ENCODE data around the gene DUSP2. TPM values are rescaled to one million over a fixed set of nuclear protein-coding genes. Genes with fewer than 3 reads are reported as not detected.

DUSP2 gene
- total RNA-seq, 2 donors from 2014 or later: 8.5 to 22.2 TPM

DNA sequence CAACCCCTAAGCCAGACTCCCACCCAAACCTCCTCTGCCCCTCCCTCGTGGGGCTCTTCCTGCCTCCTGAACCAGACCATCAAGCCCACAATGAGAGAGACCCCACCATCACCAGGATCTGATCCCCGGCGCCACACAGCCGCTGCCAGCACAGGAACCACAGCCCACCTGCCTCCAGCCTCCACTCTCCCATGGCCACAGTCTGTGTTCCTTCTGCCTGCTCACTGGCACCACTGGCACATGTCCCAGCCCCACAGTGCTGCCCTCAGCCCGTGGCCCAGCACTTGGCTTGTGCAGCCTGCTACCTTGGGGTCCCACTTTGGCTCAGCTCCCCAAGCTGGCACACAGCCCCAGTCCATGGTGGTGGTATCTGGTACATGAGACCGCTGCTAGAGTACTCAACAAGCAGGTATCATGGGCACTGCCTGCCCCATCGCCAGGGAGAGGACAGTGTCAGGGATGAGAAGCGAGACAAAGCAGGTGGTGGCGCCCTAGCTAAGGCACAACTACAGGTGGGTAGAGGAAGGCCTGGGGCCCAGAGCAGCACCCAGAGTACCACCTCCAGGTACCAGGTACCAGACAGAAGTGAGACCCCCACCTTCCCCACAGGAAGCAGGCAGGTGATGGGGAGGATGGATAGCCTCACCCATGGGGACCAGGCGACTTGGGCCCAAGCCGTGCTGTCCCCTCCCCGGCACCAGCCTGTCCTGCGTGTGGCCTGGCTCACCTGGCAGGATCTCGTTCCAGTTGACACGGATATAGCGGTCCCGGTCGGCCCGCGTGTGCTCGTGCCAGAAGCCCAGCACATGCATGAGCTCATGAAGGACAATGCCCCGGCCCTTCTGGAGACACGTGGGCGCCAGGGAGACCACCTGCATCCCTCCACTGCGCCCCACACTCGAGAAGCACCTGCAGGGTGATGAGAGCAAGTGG lies 13.2 kb downstream of the DUSP2 start:
- ATAC-seq (ENCODE audit: insufficient number of reproducible peaks, low FRiP score, low read depth): no peak
- TF ChIP-seq, protein P1, sequence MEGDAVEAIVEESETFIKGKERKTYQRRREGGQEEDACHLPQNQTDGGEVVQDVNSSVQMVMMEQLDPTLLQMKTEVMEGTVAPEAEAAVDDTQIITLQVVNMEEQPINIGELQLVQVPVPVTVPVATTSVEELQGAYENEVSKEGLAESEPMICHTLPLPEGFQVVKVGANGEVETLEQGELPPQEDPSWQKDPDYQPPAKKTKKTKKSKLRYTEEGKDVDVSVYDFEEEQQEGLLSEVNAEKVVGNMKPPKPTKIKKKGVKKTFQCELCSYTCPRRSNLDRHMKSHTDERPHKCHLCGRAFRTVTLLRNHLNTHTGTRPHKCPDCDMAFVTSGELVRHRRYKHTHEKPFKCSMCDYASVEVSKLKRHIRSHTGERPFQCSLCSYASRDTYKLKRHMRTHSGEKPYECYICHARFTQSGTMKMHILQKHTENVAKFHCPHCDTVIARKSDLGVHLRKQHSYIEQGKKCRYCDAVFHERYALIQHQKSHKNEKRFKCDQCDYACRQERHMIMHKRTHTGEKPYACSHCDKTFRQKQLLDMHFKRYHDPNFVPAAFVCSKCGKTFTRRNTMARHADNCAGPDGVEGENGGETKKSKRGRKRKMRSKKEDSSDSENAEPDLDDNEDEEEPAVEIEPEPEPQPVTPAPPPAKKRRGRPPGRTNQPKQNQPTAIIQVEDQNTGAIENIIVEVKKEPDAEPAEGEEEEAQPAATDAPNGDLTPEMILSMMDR (IDR thresholded peaks at IDR 0.05): no peak
- H3K36me3 ChIP-seq: no peaks in the 10 kb centered on the region
- no peaks in the 10 kb centered on the region for H3K9me3 ChIP-seq
- no peaks in the 10 kb centered on the region for H3K27me3 ChIP-seq (replicated peaks; ENCODE audit: insufficient read depth)
- no peak overlapping the region for H3K27ac ChIP-seq
- H3K4me3 ChIP-seq: no peak overlapping the region
- H3K4me1 ChIP-seq (ENCODE audit: control insufficient read depth in 1 of 2, low read depth in 2 of 2): no peaks in the 10 kb centered on the region
- DNase-seq (ENCODE audit: low spot score): no peak

- no peaks in the 10 kb centered on the region for H3K36me3 ChIP-seq
- DNase-seq (ENCODE audit: low spot score): no peak
- H3K27ac ChIP-seq: no peak overlapping the region
- TF ChIP-seq, protein P1 (IDR thresholded peaks at IDR 0.05): no peak
- ATAC-seq (ENCODE audit: insufficient number of reproducible peaks, low FRiP score, low read depth): no peak
- no peaks in the 10 kb centered on the region for H3K9me3 ChIP-seq
- H3K4me3 ChIP-seq: no peak overlapping the region
- H3K27me3 ChIP-seq (replicated peaks; ENCODE audit: insufficient read depth): no peaks in the 10 kb centered on the region
- no peaks in the 10 kb centered on the region for H3K4me1 ChIP-seq (ENCODE audit: control insufficient read depth in 1 of 2, low read depth in 2 of 2)
Observed at GRCh38 chr2:96131152-96131812, 14.0 kb downstream of the DUSP2 start.

- Histone ChIP-seq H3K36me3 (no peaks in the 10 kb centered on the region), H3K27ac (no peak overlapping the region), H3K9me3 (no peaks in the 10 kb centered on the region), H3K4me1 (ENCODE audit: control insufficient read depth in 1 of 2, low read depth in 2 of 2) (no peaks in the 10 kb centered on the region), H3K27me3 (replicated peaks; ENCODE audit: insufficient read depth) (no peaks in the 10 kb centered on the region), H3K4me3 (no peak overlapping the region)
- DNase-seq (ENCODE audit: low spot score) (no peak), ATAC-seq (ENCODE audit: insufficient number of reproducible peaks, low FRiP score, low read depth) (no peak)
- TF ChIP-seq, protein P1 (IDR thresholded peaks at IDR 0.05): no peak
Observed at GRCh38 chr2:96130483-96130882, 14.8 kb downstream of the DUSP2 start.

DNA sequence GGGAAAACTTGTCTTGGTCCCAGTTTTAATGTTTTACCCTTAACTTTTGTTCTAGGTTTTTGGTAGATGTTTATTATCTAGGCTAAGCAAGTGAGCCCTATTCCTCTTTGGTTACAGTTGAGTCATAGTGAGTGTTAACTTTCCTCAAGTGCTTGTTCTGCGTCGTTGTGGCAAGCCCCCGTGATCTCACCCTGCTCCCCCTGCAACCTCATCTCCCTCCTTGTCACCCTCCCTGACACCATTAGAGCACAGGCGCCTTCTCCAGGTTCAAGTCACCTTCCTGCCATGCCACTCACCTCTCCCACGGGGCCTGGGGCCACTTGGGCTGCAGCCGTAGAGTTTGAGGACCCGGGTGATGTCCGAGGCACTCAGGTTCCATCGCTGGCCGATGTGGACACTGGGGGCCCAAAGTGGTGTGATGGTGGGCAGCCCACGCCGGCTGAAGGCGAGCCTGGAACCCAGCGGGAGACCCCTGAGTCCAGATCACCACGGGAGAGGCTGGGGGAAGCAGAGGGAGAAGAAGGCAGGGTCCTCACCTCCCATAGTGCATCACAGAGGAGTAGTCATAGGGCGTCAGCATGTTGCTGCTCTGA lies 15.6 kb downstream of the DUSP2 start:
- Histone ChIP-seq H3K4me1 (ENCODE audit: control insufficient read depth in 1 of 2, low read depth in 2 of 2) (no peaks in the 10 kb centered on the region), H3K9me3 (no peaks in the 10 kb centered on the region), H3K27me3 (replicated peaks; ENCODE audit: insufficient read depth) (no peaks in the 10 kb centered on the region), H3K36me3 (no peaks in the 10 kb centered on the region), H3K27ac (no peak overlapping the region), H3K4me3 (no peak overlapping the region)
- TF ChIP-seq, protein P1 (IDR thresholded peaks at IDR 0.05): no peak
- no peak for ATAC-seq (ENCODE audit: insufficient number of reproducible peaks, low FRiP score, low read depth)
- no peak for DNase-seq (ENCODE audit: low spot score)

DNA sequence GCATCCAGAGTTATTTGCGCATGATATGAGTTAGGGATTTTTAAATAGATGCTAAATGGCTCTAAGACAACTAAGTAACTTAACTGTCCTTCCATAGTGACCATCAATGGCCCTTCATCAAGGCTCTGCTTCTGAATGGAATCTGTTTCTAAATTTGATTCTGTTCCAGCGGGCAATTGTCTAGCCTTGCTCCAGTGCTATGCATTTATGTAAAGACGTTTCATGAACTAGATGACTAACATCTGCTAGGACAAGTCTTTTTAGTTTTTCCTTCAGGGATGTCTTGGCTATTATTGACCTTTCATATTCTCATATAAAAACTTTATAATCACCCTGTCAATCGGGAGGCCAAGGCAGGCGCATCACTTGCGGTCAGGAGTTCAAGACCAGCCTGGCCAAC lies 16.8 kb downstream of the DUSP2 start:
- Histone ChIP-seq H3K27ac (no peak overlapping the region), H3K27me3 (replicated peaks; ENCODE audit: insufficient read depth) (no peaks in the 10 kb centered on the region), H3K9me3 (no peaks in the 10 kb centered on the region), H3K4me1 (ENCODE audit: control insufficient read depth in 1 of 2, low read depth in 2 of 2) (no peaks in the 10 kb centered on the region), H3K36me3 (no peaks in the 10 kb centered on the region), H3K4me3 (no peak overlapping the region)
- TF ChIP-seq, protein P1 (IDR thresholded peaks at IDR 0.05): no peak
- ATAC-seq (ENCODE audit: insufficient number of reproducible peaks, low FRiP score, low read depth): no peak
- no peak for DNase-seq (ENCODE audit: low spot score)

Measured in thoracic aorta (tissue), 2 donors.